HG03354 (cell line): ENCODE results near the gene PF4V1.

Experiments
- ATAC-seq: cut with Tn5 transposase; IDR thresholded peaks from one replicate; pipeline ENCODE4 v1.9.1; 2021; ENCODE audit warnings: mild to moderate bottlenecking; ENCODE audit not compliant: unreplicated experiment, poor library complexity, severe bottlenecking

Gene PF4V1

DNA sequence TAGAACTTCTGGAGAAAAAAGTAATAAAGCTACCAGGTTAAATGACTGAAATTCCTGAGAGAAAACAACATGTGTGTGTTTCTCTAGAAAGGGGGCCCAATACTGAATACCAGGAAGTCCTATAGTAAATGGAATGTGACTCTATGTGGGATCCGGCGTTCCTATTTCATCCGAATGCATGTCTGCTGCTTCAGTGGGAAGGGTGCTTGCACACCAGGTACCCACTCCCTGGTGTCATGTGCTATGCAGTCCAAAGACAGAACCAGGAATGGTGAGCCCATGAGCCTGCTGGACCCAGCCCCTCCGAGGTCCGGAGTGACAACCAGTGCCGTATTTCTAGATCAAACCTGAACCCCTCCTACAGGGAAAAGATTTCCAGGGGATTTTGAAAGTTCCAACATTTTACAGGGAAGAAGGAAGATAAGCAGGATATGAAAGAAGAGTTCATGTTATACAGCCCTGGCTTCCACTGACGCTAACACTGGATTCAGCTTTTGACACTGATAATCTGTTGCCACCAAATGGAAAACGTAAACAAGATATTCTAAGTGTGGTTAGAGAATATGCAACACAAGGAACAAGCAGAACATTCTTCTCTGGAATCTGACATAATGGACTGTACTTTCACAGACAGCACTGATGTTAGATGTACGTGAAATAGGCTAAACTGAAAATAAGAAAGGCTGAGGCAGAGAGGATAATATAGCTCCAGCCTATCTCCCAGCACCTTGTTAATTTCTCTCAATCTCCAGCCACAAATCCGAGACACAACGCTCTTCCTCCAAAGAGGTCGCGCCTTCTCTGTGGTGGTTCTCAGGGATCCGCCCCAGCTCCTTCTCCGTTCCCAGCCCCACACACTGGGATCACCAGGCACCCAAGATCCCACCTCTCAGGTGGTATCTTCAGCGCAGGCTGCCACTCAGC lies 15.4 kb downstream of the PF4V1 start:
- ATAC-seq, result no peak

DNA sequence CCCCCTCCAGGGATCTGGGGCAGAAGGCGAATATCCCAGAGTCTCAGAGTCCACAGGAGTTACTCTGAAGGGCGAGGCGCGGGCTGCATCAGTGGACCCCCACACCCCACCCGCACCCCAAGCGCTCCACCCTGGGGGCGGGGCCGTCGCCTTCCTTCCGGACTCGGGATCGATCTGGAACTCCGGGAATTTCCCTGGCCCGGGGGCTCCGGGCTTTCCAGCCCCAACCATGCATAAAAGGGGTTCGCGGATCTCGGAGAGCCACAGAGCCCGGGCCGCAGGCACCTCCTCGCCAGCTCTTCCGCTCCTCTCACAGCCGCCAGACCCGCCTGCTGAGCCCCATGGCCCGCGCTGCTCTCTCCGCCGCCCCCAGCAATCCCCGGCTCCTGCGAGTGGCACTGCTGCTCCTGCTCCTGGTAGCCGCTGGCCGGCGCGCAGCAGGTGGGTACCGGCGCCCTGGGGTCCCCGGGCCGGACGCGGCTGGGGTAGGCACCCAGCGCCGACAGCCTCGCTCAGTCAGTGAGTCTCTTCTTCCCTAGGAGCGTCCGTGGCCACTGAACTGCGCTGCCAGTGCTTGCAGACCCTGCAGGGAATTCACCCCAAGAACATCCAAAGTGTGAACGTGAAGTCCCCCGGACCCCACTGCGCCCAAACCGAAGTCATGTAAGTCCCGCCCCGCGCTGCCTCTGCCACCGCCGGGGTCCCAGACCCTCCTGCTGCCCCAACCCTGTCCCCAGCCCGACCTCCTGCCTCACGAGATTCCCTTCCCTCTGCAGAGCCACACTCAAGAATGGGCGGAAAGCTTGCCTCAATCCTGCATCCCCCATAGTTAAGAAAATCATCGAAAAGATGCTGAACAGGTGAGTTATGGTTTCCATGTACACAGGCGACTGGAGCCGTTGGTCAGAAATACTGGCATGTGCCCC lies 16.3 kb downstream of the PF4V1 start, which contains the start of gene CXCL1:
Gene CXCL1 (plus strand): TSS at position 264 of the 926 bp plus-strand sequence. CDS start 78 bp downstream, at position 342.
- ATAC-seq, result peak; percentile 46

DNA sequence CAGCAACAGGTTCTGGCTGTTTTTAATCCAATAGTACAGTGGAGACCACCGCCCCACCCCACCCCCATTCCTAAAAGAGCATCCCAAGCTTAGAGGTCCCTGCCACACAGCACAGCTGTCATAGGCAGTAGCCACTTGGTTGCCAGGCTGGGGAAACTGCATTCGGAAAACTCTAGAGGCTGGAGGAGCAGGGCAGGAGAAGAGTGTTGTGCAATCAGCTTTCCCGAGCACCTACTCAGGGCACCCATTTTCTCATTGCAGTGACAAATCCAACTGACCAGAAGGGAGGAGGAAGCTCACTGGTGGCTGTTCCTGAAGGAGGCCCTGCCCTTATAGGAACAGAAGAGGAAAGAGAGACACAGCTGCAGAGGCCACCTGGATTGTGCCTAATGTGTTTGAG lies 17.2 kb downstream of the PF4V1 start:
- ATAC-seq, result no peak

DNA sequence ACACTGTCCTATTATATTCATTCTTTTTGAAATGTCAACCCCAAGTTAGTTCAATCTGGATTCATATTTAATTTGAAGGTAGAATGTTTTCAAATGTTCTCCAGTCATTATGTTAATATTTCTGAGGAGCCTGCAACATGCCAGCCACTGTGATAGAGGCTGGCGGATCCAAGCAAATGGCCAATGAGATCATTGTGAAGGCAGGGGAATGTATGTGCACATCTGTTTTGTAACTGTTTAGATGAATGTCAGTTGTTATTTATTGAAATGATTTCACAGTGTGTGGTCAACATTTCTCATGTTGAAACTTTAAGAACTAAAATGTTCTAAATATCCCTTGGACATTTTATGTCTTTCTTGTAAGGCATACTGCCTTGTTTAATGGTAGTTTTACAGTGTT lies 17.7 kb downstream of the PF4V1 start:
- no peak for ATAC-seq

DNA sequence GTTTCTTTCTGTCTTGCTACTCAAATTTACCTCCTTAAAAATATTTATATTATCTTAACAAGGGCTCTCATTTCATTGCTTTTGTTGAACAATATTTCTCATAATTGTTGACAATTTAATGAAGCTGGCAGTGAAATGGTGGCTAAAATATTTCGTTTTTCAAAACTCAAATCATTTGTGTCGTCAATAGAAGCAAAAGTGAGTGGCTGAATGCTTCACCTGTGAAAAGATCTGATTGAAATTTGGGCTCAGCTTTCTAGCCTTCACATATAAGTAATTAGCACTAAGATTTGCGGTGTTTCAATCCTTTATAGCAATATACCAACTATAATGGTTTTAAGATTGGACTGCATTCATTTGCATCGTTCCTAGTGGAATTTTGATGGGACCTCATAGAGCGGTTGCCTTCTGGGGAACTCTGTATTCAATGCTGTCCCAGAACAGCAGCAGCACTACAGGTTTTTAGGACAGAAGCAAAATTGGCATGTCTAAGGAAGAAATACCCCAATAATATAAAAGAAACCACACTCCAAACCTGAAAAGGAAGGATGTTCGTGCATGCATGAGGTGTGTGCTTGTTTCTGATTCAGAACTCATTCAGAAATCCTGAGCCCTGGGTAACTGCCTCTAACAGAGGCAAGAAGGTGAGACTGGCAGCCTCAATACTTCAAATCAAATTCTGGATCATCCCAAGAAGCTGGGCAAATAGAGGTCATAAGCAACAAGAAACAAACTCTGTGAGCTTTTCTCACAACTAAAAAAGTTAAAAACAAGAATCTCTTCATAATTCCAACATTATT lies 18.6 kb downstream of the PF4V1 start:
- no peak for ATAC-seq

DNA sequence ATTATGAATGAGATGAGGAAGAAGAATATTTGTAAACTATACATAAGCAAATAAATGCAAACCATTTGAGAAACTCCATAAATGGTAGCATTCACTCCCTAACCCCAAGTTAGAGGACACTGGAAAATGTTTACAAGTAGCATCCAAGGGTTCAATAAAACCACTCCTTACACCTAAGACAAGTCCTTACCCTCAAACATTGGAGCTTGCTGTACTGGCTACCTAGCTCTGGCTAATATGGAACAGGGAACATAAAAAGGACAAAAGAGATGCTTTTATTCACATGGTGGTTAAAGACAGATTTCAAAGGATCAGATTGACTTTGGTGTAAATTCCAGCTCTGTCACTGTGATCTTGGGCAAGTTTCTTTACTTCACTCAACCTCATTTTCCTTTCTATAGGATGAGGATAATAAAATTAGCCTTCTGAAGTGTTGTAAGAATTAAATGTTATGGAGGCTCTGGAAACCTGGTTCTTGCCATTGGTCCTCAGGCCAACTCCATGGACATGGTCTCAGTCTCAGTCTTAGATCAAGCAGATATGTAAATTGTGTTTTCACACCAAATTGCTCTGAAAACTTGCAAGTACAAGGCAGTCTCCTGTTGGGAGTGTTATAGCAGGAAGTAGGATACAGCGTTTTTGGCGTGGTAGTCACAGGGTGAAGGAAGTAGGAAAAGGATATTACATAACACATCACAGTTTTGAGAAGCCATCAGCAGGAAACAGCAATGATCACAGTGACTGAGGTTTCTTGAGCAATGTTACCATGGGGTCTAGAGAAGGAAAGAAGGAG lies 19.4 kb downstream of the PF4V1 start:
- no peak for ATAC-seq

DNA sequence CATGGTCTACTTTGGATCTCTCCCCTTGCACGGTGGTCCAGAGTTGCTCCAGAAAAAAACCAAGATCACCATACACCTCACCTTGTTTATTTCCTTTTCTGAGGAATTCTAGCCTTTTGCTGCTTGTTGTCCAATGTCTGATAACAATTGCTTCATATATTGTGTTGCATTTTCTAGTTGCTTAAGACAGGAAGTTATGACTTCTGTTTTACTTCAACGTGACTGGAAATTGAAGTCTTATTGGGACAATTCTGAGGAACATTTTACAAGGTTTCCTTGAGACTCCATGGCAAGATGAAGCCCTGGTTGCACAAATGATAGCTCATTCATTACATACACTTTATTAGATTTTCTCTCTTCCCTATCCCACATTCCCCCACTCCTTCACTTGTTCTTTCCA lies 21.3 kb downstream of the PF4V1 start:
- no peak for ATAC-seq

DNA sequence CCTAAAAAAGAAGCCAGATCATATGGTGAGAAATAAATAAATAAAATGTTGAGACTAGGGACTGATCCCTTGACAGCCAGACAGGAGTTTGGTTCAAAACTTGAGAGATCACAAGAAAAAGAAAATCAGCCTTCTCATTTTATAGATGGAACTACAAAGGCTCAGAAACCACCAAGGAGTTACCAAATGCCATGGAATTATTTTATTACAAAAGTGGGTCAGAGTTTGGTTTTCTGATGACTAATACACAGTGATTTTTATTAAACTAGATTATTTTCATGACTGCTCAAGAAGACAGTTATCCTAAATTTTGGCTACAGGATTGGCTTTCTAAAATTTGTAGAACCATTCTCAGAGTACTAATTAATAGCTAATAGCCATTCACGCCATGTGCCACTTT lies 22.3 kb downstream of the PF4V1 start:
- no peak for ATAC-seq

DNA sequence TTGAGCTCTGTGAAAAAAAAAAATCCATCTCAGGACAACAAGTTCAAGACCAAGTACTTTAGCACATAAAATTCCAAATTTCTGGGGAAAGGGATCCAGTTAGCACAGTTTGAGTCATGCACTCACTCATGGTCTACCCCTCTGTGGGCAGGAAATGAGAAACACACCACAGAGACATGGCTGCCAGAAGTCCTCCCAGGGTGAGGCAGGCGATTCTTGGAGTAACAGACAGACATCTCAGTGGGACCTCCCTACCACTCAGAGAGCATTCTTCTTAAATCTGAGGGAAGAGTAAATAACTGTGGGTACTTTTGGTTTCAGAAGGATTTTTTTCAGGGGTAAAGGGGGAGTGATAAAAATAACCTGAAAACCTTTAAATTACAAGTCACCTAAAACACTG lies 30.2 kb downstream of the PF4V1 start:
- ATAC-seq, result no peak

DNA sequence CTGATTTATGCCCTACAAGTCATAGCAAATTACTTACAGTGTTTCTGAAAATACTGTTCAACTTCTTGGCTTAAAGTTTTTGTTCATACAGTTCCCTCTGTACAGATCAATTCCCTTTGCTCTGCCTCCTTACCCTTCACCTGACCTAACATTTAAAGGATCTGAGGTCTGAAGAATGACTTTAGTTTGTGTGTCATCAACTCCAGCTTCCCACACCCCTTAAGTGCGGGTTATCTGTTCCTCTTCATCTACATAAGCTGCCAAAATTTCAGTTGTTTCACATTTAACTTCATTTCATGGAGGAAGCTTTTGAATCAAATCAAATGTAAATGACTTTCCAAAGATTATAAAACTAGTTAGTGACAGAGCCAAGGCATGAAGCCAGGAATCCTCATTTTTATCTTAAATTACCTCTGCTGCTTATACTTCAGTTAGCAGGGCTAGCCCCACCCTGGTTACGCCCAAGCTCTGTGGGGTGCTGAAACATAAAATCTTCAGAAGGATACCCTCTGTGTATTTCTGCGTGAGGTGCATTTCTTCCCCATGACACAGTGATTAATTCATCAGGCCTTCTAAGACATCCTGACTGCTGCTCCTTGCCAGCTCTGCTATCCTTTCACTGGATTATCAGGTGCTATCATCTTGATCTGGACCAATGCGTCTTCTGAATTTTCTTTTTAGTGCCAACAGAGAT lies 32.6 kb downstream of the PF4V1 start:
- no peak for ATAC-seq

DNA sequence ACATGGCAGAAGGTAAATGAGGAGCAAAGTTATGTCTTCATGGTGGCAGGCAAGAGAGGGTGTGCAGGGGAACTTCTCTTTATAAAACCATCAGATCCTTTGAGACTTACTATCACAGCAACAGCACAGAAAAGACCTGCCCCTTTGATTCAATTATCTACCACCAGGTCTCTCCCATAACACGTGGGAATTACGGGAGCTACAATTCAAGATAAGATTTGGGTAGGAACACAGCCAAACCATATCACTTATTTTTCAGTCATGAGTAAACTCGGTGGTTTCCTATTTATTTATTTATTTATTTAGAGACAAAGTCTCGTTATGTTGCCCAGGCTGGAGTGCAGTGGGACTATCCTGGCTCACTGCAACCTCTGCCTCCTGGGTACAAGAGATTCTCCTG lies 38.2 kb downstream of the PF4V1 start:
- no peak for ATAC-seq

DNA sequence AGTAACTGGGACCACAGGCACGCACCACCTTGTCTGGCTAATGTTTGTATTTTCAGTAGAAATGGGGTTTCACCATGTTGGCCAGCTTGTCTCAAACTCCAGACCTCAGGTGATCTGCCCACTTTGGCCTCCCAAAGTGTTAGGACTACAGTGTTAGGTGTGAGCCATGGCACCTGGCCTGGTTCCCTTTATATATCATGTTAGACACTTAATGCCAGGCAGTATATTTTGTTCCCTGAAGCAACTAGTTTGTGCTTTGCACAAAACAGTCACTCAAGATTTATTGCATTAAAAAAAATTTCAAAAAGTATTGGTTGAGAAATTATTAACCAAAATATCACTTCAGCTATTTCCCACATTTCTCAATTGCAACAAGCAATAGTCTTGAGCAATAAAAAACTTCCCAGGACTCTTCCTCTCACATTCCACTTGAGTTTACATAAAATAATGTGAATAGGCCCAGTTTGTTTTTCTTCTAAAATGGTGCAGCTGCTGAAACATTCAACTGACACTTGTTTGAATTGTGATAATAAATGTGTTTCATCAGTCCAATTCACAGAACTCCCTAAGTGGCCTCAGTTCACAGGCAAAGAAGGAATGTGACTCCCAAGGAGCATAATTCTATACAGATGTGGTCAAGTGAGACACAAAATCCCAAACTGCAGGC lies 38.8 kb downstream of the PF4V1 start:
- ATAC-seq, result no peak

DNA sequence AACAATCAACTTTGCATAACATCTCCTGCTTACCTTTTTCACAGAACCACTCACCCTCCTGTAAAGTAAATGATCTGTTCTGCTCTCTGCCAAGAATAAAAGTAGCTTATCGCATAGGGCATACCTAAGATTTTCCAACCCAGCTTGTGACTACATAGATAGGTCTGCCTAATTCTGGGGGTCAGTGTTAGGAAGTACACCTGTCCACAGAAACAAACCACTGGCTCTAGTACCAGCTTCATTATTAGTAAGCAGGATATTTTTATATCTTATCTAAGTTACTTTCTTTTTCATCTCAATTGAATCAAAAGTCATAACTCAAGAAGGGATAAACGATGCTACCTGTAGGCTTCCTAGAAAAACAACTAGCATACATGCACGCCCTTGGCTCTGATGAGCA lies 39.9 kb downstream of the PF4V1 start:
- ATAC-seq, result no peak

DNA sequence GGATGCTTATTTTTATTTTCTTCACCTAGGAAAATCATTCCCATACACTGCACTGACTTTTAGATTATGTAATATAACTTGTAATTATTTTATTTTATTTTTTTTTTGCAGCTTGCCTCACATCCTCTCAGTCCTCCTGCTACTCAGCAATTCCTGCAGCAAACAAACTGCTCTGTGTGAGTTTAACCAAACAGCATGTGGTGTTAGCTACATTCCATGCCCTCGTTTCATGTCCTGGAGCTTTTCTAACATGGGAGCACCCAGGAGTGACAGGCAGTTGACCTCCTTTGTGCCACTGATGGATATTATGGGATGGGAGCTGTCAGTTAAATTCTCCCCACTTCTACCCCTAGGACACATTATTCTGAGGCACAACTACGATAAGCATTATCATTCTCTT lies 40.9 kb downstream of the PF4V1 start:
- no peak for ATAC-seq

DNA sequence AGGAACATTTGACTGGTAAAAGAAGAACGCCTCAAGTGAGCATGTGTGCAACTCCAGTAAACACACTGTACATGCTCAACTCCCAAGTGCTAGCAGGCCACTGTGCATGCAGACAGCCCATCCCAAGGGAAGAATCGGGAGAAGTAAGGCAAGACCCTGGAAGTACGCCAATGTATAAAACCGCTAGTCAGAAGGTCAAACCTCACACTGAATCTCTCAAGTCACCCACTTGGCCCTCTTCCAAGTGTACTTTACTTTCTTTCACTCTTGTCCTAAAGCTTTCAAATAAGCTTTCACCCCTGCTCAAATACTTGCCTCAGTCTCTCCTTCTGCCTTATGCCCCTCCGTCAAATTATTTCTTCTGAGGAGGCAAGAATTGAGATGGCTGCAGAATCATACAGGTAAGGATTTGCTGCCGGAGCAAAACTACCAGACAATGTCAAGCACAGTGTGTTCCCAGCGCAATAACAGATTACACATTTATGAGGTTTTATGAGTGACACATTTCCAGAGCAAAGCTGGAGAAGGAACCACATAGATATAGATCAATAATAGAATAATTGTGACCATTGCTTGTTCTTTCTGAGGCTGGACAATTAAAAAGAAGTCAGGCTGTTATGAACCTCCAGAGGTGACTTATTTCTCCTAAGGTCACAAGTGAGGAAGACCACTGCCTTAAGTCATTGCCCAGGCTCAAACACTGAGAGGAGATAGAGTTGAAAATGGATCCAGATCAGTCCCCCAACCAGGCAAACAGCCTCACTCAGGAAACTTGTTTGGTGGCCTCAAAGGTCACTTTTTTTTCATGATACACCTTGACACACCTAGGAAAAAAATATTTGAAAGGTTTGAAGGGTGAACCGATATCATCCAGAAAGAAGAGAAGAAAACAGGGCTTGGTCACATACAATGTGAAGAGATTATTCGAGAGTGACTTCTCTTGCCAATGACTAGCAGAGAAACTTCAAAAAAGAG lies 42.4 kb downstream of the PF4V1 start:
- no peak for ATAC-seq

DNA sequence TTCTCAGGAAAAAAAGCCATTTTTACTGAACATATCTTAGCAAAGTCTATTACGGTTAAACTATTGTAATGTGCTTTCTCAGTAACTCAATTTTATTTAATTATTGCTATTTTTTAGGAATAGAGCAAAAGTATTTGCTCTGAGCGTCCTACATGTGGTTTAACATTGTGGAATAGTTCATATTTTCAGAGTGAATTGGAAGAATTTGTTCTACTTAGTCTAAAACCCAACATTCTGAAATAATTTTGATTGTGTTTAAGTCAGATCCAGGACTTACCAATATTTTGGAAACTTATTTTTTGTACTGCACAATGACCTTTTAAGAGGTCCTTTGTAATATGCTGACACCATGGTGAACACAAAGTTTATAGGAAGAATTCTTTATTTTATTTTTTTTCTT lies 43.3 kb downstream of the PF4V1 start:
- no peak for ATAC-seq
